GM18873 (cell line): ENCODE measurements around the gene RASGEF1B.

Experiments used
- ATAC-seq: cut with Tn5 transposase; IDR thresholded peaks from one replicate; pipeline ENCODE4 v1.9.1; 2021; ENCODE audit warnings: mild to moderate bottlenecking, moderate library complexity, moderate number of reproducible peaks; ENCODE audit not compliant: unreplicated experiment, low FRiP score

The RASGEF1B gene

GRCh38 chr4:81405900-81406401, 65.8 kb downstream of the RASGEF1B start:
- ATAC-seq, result peak; percentile 74

DNA sequence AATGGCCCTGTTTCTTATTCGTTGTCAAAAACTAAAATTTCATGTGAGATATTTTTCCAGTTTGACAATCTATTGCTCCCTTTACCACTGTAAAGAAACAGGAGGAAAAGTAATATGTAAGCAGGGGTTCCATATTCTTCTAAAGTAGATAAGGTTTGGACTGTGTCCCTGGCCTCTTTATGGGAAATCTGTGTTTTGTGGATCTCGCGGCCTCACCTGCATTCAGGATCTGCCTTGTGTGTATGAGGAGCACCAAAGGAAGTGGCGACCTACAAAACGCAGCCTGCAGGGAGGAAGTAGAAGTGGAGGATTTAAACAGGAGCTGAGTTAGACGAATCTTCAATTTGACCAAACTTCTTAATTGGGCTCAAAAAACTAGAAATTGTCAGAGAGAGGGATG, 67.0 kb downstream of the RASGEF1B start:
- no peak for ATAC-seq

DNA sequence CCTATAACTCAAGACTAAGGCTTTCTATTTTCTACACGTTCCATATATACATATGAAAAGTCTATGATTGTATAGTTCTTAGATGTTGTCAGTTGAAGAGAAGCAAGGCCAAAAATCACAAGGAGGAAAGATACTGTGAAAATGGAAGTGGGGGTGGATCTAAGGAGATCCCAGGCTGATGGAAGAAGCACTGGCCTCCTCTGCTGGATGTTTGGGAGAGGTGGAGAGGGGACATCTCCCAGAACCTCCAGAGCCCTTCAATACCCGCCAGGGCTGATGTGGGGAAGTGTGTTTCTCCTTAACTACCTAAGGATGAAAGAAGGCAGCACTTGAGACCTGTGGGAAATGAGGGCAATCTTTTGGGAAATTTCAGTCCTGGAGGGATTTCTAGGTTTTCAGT, 67.4 kb downstream of the RASGEF1B start:
- ATAC-seq, result no peak

GRCh38 chr4:81399306-81400086, 72.2 kb downstream of the RASGEF1B start:
- no peak for ATAC-seq

DNA sequence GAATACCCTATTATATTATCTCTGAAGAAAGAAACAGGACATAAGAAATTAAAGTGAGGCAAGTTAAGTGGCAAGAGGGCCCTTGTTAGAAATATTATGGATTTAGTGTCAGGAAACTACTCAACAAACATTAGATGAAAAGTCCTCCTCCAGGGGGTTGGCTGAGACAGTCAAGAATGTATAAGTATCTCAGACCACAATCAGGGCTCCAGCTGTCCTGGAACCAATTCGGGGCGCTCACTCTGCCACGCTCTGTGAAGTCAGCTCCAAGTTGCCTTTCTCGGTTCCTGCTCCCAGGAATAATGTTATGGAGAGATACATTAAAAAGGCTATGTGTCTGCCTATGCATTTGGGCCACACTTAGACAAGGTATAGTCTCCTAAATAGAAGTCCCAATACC, 73.3 kb downstream of the RASGEF1B start:
- no peak for ATAC-seq

- no peak for ATAC-seq
These were observed 74.1 kb downstream of the RASGEF1B start for GRCh38 chr4:81397635-81398034.

- no peak for ATAC-seq
These were observed 76.5 kb downstream of the RASGEF1B start for GRCh38 chr4:81395239-81395638.

DNA sequence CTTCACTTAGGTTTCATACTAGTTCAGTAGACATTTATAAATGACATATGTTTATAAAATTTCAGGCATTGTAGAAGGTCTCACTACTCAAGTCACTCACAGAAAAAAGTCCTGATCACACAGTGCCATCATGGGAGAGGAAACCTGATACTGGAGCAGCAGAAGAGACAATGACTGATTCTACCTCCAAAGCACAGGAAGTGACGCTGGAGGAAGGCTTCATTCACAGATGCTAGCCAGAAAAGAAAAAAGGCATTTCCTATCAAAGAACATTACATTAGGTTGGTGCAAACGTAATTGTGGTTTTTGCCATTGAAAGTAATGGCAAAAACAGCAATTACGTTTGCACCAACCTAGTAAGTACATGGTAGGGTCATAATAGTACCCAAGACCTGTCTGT, 79.5 kb downstream of the RASGEF1B start:
- no peak for ATAC-seq

GRCh38 chr4:81389720-81390119, 82.0 kb downstream of the RASGEF1B start:
- ATAC-seq, result no peak

DNA sequence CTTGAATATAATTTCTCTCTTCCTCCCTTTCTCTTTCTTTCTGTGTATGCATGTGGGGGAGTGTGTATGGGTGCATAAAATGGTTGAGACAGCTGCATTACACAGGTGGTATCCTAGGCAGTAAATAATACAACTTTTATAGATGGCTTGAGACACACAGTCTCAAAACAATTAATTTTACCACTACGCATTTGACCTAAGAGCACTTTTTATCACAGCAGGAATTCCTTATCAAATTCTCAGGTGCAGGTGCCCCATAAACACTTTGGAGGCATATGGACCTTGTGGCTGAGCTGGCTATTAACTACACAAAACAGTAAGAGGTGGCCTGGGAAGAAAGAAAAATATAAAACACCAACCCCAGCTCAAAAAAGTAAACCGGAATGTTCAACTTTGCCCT, 91.3 kb downstream of the RASGEF1B start:
- ATAC-seq, result no peak

GRCh38 chr4:81378386-81378785, 93.3 kb downstream of the RASGEF1B start:
- no peak for ATAC-seq

DNA sequence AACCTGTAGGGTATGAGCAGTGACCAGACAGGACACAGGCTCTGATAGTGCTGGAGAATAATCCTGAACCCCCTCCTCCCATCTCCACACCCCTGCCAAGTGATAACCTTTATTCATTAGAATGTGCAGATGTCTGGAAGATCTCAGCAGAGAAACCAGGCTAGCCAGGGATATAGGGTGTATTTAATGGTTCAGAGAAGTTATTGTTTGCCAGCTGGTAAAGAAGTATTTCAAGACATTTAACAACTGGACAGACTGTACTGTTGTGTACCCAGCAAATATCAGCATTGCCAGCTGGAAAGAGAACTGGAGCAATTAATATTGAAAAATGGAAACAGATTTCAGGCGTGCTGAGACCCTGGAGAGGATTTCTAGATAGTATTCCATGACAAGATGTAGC, 94.5 kb downstream of the RASGEF1B start:
- ATAC-seq, result no peak

DNA sequence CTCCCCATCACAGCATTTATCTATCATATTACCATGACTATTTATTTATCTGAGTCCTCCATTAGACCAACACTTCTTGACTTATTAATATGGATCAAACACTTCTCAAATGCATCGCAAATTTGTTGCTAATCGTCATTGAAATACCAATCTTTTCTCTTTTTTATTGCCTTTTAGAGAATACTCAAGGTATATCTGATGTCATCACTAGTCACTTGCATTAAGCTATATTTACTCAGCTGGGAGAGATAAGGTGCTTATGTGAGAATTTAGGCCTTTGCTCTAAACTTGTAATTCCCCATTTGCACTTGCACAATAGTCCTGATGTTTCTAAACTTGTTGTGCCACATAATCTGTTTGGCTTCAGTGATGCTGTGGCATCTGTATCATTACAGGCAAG, 95.0 kb downstream of the RASGEF1B start:
- no peak for ATAC-seq
